Osteoblast (primary cell): ENCODE results near the gene S100A10. TPM values are rescaled to one million over a fixed set of nuclear protein-coding genes. Genes with fewer than 3 reads are reported as not detected.

ENCODE experiments used
- DNase-seq: peaks from one replicate; pipeline ENCODE4 v3.0.0; 2011; ENCODE audit warnings: low spot score, mixed read lengths; ENCODE audit not compliant: insufficient read length; ENCODE audit errors: missing footprints
- H2AFZ ChIP-seq: 2 replicates; pipeline ENCODE4 v1.6.0; 2011; ENCODE audit warnings: mild to moderate bottlenecking, low read length
- H3K27ac ChIP-seq: 2 replicates; pipeline ENCODE4 v1.5.1; 2011; ENCODE audit warnings: mild to moderate bottlenecking, low read depth, low read length, moderate library complexity
- H3K27me3 ChIP-seq: 2 replicates; pipeline ENCODE4 v1.6.0; 2012; ENCODE audit warnings: mild to moderate bottlenecking, control low read depth, inconsistent platforms, low read length, moderate library complexity; ENCODE audit not compliant: insufficient read depth
- H3K36me3 ChIP-seq: 2 replicates; pipeline ENCODE4 v1.5.1; 2011; ENCODE audit warnings: mild to moderate bottlenecking, low read length, control low read depth, moderate library complexity; ENCODE audit not compliant: insufficient read depth
- H3K4me1 ChIP-seq: 2 replicates; pipeline ENCODE4 v1.5.1; 2011; ENCODE audit warnings: mild to moderate bottlenecking, low read length, control low read depth, moderate library complexity; ENCODE audit not compliant: insufficient read depth
- H3K4me2 ChIP-seq: 2 replicates; pipeline ENCODE4 v1.6.0; 2011; ENCODE audit warnings: mild to moderate bottlenecking, low read length; ENCODE audit not compliant: insufficient read depth
- H3K4me3 ChIP-seq: fragments of 200-600 bp; sonication (generic); 3 replicates; pipeline ENCODE4 v1.5.1; 2012; ENCODE audit warnings: mild to moderate bottlenecking, low read length, inconsistent platforms; ENCODE audit not compliant: insufficient read depth
- H3K79me2 ChIP-seq: 2 replicates; pipeline ENCODE4 v1.6.0; 2012; ENCODE audit warnings: mild to moderate bottlenecking, low read length, control low read depth, inconsistent platforms; ENCODE audit not compliant: insufficient read depth
- H3K9me3 ChIP-seq: 2 replicates; pipeline ENCODE4 v1.5.1; 2011; ENCODE audit warnings: low read depth, low read length, control low read depth
- H4K20me1 ChIP-seq: 2 replicates; pipeline ENCODE4 v1.6.0; 2012; ENCODE audit warnings: mild to moderate bottlenecking, low read length, control low read depth; ENCODE audit not compliant: insufficient read depth
- total RNA-seq: library from RNA; depleted of rRNA; stranded (reverse); fragments of >200 nt; gene quantifications from 2 replicates; pipeline ENCODE4 v1.2.3, GENCODE V29; 2012
- TF ChIP-seq, protein P1 (sequence below): IDR thresholded peaks from 2 replicates; pipeline ENCODE4 v1.5.1; 2011; ENCODE audit warnings: mild to moderate bottlenecking, low read depth, low read length, moderate library complexity; ENCODE audit errors: extremely low read depth

S100A10 gene
- total RNA-seq, 1 donor: 116 TPM

DNA sequence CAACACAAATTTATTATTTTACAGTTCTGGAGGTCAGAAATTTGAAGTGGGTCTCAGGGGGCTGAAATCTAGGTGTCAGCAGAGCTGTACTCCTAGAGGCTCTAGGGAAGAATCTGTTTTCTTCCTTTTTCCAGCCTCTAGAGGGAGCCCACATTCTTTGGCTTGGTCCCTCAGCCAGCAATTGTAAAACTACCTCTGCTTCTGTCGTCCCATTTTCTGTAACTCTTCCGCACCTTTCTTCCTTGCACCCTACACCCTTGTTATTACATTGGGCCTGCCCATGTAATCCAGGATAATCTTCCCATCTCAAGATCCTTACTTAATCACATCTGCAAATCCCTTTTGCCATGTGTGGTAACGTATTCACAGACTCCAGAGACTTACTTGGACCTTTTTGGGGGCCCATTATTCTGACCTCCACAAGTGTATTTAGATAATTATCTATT lies 59.6 kb downstream of the S100A10 start:
- Histone ChIP-seq H3K4me3 (no peak overlapping the region), H3K4me2 (peak overlapping the region; percentile 44), H3K36me3 (no peaks in the 10 kb centered on the region), H3K9me3 (no peaks in the 10 kb centered on the region), H4K20me1 (no peaks in the 10 kb centered on the region), H3K27me3 (peaks cover 5% of the 10 kb centered on the region), H3K4me1 (no peaks in the 10 kb centered on the region), H3K27ac (no peak overlapping the region), H2AFZ (peak overlapping the region; percentile 68), H3K79me2 (no peaks in the 10 kb centered on the region)
- peak; percentile 74 for DNase-seq
- TF ChIP-seq, protein P1, sequence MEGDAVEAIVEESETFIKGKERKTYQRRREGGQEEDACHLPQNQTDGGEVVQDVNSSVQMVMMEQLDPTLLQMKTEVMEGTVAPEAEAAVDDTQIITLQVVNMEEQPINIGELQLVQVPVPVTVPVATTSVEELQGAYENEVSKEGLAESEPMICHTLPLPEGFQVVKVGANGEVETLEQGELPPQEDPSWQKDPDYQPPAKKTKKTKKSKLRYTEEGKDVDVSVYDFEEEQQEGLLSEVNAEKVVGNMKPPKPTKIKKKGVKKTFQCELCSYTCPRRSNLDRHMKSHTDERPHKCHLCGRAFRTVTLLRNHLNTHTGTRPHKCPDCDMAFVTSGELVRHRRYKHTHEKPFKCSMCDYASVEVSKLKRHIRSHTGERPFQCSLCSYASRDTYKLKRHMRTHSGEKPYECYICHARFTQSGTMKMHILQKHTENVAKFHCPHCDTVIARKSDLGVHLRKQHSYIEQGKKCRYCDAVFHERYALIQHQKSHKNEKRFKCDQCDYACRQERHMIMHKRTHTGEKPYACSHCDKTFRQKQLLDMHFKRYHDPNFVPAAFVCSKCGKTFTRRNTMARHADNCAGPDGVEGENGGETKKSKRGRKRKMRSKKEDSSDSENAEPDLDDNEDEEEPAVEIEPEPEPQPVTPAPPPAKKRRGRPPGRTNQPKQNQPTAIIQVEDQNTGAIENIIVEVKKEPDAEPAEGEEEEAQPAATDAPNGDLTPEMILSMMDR: peak; percentile 81

Other genes with a start within 250 kb of the S100A10 start
- gene MRPL9, start 230.4 kb downstream of the S100A10 start, total RNA-seq: 68.4 and 73.8 TPM in 2 replicates
- gene TDRKH, start 203.4 kb downstream of the S100A10 start, total RNA-seq: 1.1 and 1.2 TPM in 2 replicates
- gene LINGO4, start 188.4 kb downstream of the S100A10 start, total RNA-seq: not detected in 2 replicates
- gene RORC, start 162.1 kb downstream of the S100A10 start, total RNA-seq: not detected in 2 replicates
- gene C2CD4D, start 154.0 kb downstream of the S100A10 start, total RNA-seq: not detected in 2 replicates
- gene THEM5, start 140.1 kb downstream of the S100A10 start, total RNA-seq: not detected in 2 replicates
- 9.8 and 13.8 TPM in 2 replicates for gene THEM4, start 84.3 kb downstream of the S100A10 start, total RNA-seq
- 142 and 167 TPM in 2 replicates for gene S100A11, start 43.1 kb upstream of the S100A10 start, total RNA-seq
- not detected in 2 replicates for gene TCHHL1, start 95.2 kb upstream of the S100A10 start, total RNA-seq
- not detected in 2 replicates for gene TCHH, start 121.6 kb upstream of the S100A10 start, total RNA-seq
- 0.29 and 0.36 TPM in 2 replicates for gene RPTN, start 165.4 kb upstream of the S100A10 start, total RNA-seq
- gene HRNR, start 230.3 kb upstream of the S100A10 start, total RNA-seq: not detected in 2 replicates